Measurements from ENCODE around the gene GUCY1A2.

- TF ChIP-seq CTCF (IDR thresholded peaks at IDR 0.05) (no peak), POLR2A (IDR thresholded peaks at IDR 0.05) (no peak)
These were observed 254.8 kb downstream of the GUCY1A2 start for GRCh38 chr11:106763501-106763900.

Data from body of pancreas (tissue), 4 donors.